GM21576 (cell line): ENCODE data around the gene KLHL30.
A peak's percentile ranks its signal among the peaks of the same experiment; 100 is the strongest.
"Not testable (repeated sequence)": the region's sequence is repeated elsewhere in the genome, so short reads cannot be mapped to it uniquely, and the experiment has no call there.

Experiments
- ATAC-seq: cut with Tn5 transposase; IDR thresholded peaks from one replicate; pipeline ENCODE4 v1.9.1; 2021; ENCODE audit warnings: mild to moderate bottlenecking, moderate library complexity; ENCODE audit not compliant: unreplicated experiment

Gene KLHL30

DNA sequence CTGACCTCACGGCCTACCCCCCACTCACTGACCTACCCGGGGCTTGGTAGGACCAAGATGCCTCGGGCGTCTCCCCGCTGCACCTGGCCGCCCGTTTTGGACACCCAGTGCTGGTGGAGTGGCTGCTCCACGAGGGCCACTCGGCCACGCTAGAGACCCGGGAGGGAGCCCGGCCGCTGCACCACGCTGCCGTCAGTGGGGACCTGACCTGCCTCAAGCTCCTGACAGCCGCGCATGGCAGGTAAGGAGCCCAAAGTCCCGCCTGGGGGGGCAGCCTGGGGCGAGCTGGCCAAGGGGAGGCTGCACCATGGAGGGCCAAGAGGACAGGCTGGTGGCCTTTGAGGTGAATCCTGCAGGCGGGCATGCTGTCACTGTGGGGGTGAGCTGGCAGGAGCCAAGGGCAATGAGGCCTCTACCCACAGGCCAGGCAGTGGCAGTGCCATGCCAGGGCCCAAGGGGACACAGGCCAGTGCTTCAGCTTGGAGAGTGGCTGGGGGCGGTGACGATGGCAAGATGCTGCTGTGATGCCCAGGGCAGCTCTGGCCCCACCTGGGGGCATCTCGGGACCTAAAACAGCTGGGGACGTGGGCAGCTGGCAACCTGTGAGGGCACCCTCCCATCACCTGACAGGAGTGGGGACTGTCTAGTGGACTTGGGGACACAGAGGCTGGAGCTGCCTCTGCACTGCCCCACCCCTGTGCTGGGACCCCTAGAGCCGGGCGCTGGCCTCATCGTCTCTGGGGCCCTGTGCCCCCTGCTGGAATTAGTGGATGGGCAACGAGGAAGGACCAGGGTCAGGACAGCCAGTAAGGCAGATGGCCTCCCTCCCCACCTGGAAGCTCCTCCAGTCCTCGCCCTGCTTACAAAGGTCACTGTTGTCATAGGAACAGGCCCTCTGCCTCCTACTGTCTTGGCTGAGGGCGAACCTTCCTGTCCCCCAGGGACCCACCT lies 36.3 kb upstream of the KLHL30 start:
- ATAC-seq = no peak

DNA sequence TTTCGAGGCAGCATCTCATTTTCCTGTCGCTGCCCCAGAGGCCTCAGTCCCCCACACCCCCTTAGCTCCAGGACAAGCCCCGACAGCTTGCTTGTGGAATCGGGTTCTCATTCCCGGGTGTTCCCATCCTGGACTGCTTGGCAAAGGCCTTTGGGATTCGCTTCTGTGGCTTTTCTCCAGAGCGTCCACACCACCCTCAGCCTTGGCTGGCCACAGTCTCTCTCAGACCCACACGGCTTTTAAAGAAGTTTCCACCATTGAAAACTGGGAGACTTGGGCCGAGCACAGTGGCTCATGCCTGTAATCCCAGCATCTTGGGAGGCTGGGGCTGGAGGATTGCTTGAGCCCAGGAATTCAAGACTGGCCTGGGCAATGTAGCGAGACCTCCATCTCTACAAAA lies 35.6 kb upstream of the KLHL30 start:
- ATAC-seq = no peak

DNA sequence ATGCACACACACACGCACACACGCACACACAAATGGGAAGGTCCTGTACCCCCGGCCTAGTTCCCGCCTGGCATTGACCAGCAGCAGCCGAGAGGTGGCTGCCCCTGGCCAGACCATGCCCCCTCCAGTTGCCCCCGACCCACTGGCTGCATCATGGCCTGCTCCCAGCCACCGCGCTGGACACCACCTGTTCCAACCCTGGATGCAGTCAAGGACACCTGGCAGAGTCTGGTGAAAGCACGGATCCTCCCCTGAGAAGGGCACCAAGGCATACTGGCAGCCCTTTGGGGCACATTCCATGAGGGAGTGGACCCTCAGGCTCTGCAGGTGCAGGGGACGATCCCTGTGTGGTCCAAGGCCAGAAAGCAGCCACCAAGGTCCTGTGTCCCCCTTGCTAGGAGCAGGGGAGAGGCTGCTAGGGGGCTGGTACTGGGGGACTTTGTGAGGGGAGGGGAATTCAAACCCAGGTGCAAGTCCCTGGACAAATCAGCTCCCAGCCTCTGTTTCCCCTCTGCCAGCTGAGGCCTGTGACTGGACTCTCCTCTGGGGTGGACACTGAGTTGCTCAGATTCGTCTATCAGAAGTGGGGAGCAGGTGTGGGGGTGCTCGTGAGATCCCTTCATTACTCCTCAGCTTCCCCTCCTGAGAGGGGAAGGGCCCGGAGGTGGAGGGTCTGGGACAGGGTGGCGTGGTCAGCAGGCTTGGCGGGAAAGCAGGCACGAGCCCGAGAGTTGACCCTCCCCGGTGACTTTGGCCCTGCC lies 34.8 kb upstream of the KLHL30 start:
- no peak for ATAC-seq

DNA sequence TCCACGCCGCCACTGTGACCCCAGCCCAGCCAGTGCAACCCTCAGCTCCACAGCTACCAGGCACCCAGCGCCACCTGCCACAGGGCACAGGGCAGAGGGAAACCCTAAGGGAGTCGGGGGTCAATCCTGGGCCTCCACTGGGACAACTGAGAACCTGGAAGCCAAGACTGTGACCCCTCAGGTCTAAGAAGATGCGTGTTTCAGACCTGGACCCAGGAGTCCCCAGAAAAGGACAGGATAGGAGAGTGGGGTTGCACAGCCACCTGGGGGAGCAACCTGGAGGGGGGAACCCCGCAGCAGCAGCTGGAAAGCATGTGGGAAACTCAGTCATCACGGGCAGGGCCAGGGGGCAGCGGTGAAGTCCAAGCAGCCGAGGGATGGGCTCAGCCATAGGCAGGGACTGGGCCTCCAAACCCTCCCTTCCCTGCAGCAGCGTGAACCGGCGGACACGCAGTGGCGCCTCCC lies 34.2 kb upstream of the KLHL30 start:
- no peak for ATAC-seq

DNA sequence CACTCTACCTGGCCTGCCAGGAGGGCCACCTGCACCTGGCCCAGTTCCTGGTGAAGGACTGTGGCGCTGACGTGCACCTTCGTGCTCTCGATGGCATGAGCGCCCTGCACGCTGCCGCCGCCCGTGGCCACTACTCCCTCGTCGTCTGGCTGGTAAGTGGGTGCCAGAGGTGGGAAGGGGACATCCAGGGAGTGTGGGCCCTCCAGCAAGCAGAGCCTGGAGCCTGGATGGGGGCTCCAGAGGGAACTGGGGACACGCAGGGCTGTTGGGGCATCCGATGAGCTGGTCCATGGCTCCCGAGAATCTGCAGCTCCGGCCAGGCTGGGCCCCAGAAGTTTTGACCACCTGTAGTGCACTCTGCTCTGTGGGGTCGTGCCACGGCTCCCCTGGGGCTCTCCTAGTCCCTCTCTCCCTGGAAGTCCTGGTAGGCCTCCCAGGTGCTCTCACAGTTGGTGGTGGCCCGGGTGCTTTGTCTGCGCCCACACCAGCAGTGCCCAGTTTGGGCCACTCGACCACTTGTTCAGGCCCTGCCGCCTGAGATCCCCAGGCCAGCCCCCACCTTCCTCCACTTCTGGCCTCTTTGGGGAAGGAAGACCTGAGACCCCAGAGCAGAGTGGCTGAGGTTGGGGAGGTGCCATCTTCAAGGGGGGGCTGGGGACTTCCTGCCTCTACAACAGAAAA lies 33.6 kb upstream of the KLHL30 start:
- ATAC-seq = no peak

DNA sequence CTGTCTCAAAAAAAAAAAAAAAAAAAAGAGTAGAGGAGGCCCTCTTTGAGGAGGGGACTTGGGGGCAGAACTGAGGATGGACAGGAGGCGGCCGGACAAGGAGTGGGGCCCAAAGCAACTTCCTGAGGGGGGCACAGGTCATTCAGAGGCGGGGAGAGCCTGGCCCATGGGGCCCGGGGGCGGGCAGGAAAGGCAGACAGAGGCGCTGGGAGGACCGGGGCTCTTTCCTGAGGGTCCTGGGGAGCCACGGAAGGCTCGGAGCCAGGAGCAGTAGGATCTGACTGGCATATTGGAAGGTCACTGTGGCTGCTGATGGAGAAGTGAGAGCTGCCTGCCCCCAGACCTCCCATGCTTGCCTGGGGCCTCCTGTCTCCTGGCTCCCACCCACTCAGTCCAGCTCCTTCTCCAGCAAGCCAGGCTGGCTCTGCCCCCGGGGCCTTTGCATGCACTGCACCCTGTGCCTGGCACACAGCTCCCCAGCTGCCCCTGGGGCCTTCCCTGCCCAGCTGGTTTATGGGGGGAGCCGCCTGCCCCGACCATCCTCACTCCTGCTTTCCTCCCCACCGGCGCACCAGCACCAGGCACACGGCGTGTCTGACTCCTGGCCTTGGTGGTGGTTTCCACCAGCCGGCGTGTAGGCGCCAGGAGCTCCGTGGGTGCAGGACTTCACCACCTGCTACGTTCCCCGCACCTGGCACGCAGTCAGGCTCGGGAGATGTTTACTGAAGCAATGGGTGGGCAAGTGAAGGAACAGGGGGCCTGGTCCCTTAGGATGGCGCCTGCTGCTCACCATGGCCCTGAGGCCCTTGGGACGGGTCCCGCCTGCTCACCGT lies 32.7 kb upstream of the KLHL30 start:
- no peak for ATAC-seq

DNA sequence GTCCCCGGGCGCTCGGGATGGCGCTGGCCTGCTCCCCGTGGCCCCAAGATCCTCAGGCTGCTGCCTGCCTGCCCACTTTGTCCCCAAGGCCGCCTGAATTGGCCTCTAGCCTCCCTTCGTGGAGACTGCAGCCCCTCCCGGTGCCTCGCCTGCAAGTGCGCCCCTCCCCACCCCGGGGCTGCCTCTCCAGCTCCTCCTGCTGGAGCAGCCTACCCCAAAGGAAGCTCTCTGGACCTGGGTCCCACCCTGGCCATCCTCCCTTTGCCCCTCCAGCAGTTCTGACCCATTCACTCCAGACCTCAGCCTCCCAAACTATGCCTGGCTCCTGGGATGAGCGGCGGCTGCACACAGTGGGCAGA lies 32.1 kb upstream of the KLHL30 start:
- no peak for ATAC-seq

DNA sequence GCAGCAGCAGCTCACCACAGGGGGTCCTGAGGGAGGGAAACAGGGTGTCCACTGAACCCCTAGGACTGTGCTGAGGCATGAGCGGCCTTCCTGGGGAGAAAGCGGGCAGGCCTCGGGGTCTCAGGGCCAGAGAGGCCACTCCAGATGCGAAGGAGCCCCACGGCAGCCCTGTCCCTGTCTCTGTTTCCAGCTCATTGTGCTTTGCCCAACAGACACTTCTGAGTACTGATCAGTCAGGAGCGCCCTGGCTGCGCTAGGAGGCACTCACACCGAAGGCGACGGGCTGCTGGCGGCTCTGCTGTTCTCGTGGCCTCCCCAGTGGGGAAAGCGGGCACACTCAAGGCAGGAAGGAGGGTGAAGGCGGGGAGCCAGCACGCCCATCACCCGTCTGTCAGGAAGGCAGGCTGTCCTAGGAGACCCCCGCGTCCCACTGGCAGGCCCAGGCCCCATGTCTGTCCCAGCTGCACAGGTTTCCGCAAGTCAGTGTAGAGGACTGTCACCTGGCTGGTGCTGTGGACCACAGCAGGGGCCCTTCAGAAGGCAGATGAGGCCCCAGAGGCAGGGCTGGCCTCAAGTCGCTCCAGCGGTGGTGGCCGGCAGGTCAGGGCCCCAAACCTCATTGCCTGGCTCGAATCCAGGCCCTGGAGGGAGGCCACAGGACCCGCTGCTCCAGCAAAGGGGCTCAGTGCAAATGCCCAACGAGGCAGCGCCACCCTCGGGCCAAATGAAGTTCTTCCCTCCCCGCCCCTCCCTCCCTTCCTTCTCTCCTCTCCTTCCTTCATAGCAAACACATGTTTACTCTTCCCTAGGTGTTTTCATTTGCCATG lies 31.6 kb upstream of the KLHL30 start:
- peak; percentile 9 for ATAC-seq

DNA sequence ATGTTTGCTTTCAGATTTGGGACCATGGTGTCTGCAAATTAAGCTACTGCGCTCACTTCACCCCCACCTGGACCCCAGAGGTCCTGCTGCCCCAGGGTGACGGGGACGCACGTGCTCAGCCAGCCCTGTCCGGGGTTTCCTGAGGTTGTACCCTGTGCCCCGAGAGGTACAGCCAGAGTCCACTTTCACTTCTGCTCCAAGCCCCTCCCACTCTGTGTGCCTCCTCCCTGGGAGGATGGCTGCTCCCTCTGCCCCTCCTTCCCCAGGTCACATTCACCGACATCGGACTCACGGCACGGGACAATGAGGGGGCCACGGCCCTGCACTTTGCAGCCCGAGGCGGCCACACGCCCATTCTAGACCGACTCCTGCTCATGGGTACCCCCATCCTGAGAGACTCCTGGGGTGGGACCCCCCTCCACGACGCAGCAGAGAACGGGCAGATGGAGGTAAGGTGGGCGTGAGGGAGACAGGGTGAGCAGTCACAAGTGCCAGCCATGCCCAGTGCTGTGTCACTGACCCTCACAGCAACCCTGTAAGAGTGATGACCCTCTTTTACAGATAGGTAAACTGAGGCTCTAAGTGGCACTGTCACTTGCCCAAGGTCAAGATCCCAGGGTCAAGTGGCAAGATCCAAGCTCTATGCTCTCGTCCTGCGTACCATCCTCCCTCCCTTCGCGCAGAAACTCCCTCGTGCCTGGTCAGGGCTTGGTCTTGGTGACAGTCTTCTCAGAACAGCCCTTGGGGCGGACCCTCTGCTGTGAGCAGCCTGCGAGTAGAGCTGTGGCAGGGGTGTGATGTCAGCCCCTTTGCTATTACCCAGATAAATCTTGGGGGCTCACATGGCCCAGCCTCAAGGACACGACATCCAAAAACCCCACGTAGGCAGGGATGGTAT lies 30.7 kb upstream of the KLHL30 start:
- peak; percentile 80 for ATAC-seq

DNA sequence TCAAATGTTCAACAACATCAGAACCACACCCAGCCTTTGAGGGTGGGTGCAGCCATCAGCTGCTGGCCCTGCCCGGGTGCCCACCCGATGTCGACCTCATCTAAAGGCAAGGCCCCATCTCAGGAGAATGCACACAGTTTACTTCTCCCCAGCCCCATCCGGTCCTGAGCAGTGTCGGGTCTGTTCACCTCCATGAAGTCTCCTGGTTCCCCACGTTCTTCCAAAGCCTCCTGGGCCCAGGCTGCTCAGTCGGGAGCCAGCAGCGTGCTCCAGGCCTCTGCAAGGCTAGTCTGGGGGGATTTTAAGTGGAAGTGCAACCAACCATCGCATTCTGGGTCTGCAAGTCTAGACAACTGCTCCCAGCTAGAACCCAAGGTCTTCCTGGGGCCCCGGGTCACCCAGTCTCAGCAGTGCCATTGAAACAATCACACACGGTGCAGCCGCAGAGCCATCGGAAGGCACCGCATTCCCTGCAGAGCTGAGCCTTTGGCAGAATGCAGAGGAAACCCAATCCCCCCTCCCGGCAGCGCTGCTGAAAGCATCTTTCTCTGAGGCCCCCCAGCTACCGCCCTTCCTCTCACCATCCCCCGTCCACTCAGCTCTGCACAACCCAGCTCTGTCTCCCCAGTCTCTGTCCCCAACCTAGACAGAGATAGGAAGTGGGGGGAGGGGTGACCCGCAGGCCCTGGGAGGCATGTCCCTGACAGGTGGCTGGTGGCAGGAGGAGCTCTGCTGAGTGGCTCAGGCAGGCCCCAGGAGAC lies 29.9 kb upstream of the KLHL30 start:
- peak; percentile 66 for ATAC-seq

DNA sequence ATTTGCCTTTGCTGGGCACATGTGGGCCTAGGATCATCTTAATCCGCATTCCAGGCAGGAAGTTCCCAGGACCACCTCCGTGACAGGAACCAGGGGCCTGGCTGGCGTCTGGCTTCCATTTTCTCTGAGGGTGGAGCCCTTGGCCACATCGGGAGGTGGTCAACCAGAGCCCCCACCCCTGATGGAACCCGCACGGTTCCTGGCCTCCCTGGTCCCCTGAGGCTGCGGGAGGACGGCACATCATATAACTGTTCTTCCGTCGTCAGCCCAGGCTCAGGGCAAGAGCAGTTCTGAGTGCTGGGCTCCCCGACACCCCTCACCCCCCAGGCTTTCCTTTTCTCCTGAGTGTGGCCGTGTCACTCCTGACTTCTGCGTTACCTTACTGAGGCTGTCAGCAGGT lies 24.9 kb upstream of the KLHL30 start:
- ATAC-seq = no peak

DNA sequence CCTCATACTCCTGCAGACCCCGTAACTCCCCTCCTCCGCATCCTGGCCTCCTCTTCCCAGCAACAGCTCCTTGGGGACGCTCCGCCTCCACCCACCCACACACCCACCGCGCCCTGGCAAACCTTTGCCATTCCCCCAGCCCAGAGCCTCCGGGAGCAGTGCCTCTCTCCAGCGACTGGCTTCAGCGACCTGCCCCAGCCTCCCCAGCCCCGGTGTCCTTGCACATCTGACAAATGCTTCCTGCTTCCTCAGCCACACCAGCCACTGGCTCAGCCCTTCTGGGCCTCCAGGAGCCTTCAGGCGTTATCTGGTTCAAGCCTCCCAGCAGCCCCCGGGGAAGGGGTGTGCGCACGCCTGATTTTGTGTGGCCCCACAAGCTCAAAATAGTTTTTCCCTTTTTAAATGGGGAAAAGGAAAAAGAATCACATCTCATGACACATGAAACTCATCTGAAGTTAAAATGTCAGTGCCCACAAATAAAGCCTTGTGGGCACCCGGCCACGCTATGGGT lies 24.1 kb upstream of the KLHL30 start:
- no peak for ATAC-seq

DNA sequence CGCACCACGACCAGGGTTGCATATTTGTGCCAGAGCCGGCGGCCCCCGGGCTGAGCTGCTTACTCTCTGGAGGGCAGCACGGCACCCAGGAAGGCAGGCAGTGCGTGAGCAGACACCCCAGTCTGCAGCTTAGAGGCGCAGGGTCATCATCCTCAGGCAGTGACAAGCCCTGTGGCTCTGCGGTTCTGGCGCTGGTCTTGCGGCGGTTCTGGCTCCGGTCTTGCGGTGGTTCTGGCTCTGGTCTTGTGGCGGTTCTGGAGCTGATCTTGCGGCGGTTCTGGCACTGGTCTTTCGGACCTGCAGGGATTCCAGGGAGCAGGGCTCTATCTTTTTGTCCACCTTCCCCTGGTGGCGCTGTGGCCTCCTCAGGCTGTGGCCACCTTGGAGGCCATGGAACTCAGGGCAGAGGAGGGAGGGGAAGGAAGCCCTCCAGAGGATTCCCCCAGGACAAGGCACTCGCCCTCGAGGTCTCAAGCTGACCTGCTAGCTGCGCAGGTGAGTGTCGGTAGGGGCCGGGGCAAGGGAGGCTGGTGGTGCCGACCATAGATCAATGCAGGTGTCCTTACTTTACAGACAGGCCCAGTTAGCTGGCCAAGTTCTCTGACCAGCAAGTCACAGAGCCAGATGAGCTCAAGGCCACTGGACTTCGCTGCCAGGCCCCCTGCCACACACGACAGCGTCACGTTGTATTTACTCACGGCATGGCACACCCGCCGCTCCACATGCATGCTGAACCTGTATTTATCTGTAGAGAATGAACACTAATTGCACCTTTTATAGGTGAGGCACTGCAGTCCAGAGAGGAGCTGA lies 23.4 kb upstream of the KLHL30 start:
- no peak for ATAC-seq

DNA sequence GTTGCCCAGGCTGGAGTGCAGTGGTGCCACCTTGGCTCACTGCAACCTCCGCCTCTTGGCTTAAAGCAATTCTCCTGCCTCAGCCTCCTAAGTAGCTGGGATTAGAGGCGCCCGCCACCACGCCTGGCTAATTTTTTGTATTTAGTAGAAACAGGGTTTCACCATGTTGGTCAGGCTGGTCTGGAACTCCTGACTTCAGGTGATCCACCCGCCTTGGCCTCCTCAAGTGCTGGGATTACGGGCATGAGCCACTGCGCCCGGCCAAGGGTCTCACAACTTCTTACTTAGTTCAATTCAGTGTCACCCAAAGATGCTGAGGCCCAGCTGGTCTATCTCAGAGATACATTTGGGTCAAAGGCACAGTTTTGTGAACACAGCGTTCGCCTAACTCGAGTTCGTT lies 22.8 kb upstream of the KLHL30 start:
- not testable (repeated sequence) for ATAC-seq

DNA sequence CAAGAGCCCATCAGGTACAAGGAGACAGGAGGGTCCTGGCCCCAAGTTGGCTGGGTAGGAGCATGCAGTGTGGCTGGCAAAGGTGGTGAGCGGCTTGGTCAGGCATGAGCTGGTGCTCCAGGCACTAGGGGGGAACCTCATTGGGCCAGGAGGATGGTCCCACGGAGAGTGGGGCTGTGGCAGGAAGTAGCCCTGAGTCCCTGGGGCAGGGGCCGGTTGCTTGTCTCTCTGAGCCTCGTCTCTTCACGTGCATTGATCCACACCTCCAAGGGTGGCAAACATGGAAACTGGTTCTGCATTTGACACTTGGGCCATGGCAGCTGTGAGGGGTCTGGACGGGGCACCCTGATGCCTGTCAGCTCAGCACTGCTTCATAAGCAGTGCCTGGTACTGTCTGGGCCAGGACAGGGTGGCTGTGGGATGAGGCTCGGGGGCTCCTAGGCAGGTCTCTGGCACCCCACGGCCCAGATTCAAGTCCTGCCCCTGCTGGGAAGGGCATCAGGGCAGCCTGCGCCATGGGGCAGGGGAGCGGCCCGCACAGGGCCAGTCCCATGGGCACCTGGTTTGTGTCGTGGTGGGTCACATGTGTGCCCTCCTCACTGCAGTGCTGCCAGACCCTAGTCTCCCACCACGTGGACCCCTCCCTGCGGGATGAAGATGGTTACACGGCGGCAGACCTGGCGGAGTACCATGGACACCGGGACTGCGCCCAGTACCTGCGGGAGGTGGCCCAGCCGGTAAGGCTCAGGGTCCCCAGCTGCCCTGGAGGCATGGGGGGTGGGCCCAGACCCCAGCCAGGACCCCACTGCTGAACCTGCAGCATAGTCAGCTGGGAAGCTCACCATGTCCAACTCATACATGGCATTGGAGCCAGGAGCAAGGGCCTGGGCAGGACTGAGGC lies 21.9 kb upstream of the KLHL30 start:
- ATAC-seq = no peak
